Chondrocyte (in vitro differentiated cells): ENCODE measurements around the gene ZDHHC14. TPM values are rescaled to one million over a fixed set of nuclear protein-coding genes. Genes with fewer than 3 reads are reported as not detected.
A peak's percentile ranks its signal among the peaks of the same experiment; 100 is the strongest.

Experiments used
- DNase-seq: peaks from one replicate; pipeline ENCODE4 v3.0.0; 2021; ENCODE audit warnings: mixed read lengths, low spot score
- H3K27ac Mint-ChIP-seq: one replicate; pipeline ENCODE4 v1.8.0; 2021; ENCODE audit warnings: mild to moderate bottlenecking, moderate library complexity, mixed read lengths; ENCODE audit not compliant: unreplicated experiment
- H3K27me3 Mint-ChIP-seq: 2 replicates; pipeline ENCODE4 v1.8.0; 2021; ENCODE audit warnings: low read depth, mixed read lengths
- H3K36me3 Mint-ChIP-seq: 2 replicates; pipeline ENCODE4 v1.8.0; 2021; ENCODE audit warnings: low read depth, mixed read lengths
- H3K4me1 Mint-ChIP-seq: 2 replicates; pipeline ENCODE4 v1.8.0; 2021; ENCODE audit warnings: low read depth, mild to moderate bottlenecking, mixed read lengths
- H3K4me3 Mint-ChIP-seq: one replicate; pipeline ENCODE4 v1.8.0; 2021; ENCODE audit warnings: mild to moderate bottlenecking, moderate library complexity, mixed read lengths; ENCODE audit not compliant: unreplicated experiment
- H3K9me3 Mint-ChIP-seq: 2 replicates; pipeline ENCODE4 v1.8.0; 2021; ENCODE audit warnings: low read depth, mixed read lengths
- total RNA-seq: library from RNA; stranded (reverse); gene quantifications from 3 replicates; pipeline ENCODE4 v1.2.1, GENCODE V29; 2021
- TF ChIP-seq, protein P1 (sequence below): fragments of 200-600 bp; sonication (generic); IDR thresholded peaks from 2 replicates; pipeline ENCODE4 v1.5.0; 2021; ENCODE audit warnings: antibody characterized with exemption, mild to moderate bottlenecking, moderate library complexity

ZDHHC14 gene
- total RNA-seq, 1 donor from 2014 or later: 8.4 TPM

GRCh38 chr6:157337751-157338150 is 43.2 kb upstream of the ZDHHC14 start:
- H3K4me1 Mint-ChIP-seq: no peaks in the 10 kb centered on the region
- TF ChIP-seq, protein P1, sequence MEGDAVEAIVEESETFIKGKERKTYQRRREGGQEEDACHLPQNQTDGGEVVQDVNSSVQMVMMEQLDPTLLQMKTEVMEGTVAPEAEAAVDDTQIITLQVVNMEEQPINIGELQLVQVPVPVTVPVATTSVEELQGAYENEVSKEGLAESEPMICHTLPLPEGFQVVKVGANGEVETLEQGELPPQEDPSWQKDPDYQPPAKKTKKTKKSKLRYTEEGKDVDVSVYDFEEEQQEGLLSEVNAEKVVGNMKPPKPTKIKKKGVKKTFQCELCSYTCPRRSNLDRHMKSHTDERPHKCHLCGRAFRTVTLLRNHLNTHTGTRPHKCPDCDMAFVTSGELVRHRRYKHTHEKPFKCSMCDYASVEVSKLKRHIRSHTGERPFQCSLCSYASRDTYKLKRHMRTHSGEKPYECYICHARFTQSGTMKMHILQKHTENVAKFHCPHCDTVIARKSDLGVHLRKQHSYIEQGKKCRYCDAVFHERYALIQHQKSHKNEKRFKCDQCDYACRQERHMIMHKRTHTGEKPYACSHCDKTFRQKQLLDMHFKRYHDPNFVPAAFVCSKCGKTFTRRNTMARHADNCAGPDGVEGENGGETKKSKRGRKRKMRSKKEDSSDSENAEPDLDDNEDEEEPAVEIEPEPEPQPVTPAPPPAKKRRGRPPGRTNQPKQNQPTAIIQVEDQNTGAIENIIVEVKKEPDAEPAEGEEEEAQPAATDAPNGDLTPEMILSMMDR: no peak
- no peaks in the 10 kb centered on the region for H3K9me3 Mint-ChIP-seq
- H3K27ac Mint-ChIP-seq: no peak overlapping the region
- no peaks in the 10 kb centered on the region for H3K36me3 Mint-ChIP-seq
- peaks cover 34% of the 10 kb centered on the region for H3K27me3 Mint-ChIP-seq
- H3K4me3 Mint-ChIP-seq: no peak overlapping the region
- no peak for DNase-seq

DNA sequence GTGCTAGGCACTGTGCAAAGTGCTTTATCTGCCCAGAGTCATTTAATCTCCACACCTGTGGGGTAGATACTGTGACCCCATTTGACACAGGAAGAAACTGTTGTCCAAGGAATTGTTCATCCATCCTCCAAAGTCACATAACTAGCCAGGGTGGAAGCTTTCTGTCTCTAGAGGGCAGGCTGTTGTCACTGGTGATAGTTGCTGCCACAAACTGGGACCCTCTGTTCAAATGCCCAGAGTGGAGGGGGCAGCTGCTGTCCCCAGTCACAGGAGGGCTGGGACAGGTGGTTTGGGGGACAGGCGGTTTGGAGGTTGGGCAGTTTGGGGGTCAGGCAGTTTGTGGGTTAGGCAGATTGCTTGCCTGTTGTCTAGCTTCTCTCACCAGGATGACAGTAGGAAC is 41.6 kb upstream of the ZDHHC14 start:
- no peak for DNase-seq
- Mint-ChIP-seq H3K4me3 (no peak overlapping the region), H3K36me3 (no peaks in the 10 kb centered on the region), H3K27ac (no peak overlapping the region), H3K4me1 (no peaks in the 10 kb centered on the region), H3K9me3 (no peaks in the 10 kb centered on the region), H3K27me3 (peaks cover 34% of the 10 kb centered on the region)
- TF ChIP-seq, protein P1: peak; percentile 51

GRCh38 chr6:157343732-157344131 is 37.3 kb upstream of the ZDHHC14 start:
- H3K27ac Mint-ChIP-seq: no peak overlapping the region
- H3K4me1 Mint-ChIP-seq: no peaks in the 10 kb centered on the region
- TF ChIP-seq, protein P1: no peak
- H3K36me3 Mint-ChIP-seq: no peaks in the 10 kb centered on the region
- H3K9me3 Mint-ChIP-seq: no peaks in the 10 kb centered on the region
- peaks cover 34% of the 10 kb centered on the region for H3K27me3 Mint-ChIP-seq
- H3K4me3 Mint-ChIP-seq: no peak overlapping the region
- no peak for DNase-seq

DNA sequence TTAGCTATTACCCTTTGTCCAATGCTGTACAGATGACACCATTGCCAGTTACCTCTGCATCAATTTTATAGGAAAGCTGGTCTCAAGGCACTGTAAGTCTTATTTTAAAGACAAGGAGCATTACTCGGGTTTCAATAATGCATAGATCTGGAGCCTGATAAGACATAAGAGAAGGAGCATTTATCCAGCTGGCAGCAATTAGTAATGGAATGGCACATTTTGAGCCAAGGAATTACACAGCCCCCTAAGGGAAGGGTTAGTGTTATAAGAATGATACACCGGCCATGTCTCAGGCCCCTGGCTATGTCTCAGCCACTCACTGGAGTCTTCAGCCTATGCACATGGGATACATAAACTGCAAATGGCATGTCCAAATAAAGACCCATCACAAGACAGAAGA is 34.6 kb upstream of the ZDHHC14 start:
- H3K27ac Mint-ChIP-seq: no peak overlapping the region
- H3K4me3 Mint-ChIP-seq: no peak overlapping the region
- H3K27me3 Mint-ChIP-seq: peaks cover 32% of the 10 kb centered on the region
- TF ChIP-seq, protein P1: no peak
- peaks cover 9% of the 10 kb centered on the region for H3K9me3 Mint-ChIP-seq
- H3K36me3 Mint-ChIP-seq: no peaks in the 10 kb centered on the region
- no peaks in the 10 kb centered on the region for H3K4me1 Mint-ChIP-seq
- DNase-seq: no peak

GRCh38 chr6:157358287-157358686 is 22.7 kb upstream of the ZDHHC14 start:
- DNase-seq: no peak
- Mint-ChIP-seq H3K36me3 (no peaks in the 10 kb centered on the region), H3K4me3 (no peak overlapping the region), H3K4me1 (peaks cover 8% of the 10 kb centered on the region), H3K9me3 (no peaks in the 10 kb centered on the region), H3K27ac (no peak overlapping the region), H3K27me3 (peaks cover 11% of the 10 kb centered on the region)
- TF ChIP-seq, protein P1: no peak
